ENCODE results near the gene ULK4.
"Not testable (repeated sequence)": the region's sequence is repeated elsewhere in the genome, so short reads cannot be mapped to it uniquely, and the experiment has no call there.

The ULK4 gene

DNA sequence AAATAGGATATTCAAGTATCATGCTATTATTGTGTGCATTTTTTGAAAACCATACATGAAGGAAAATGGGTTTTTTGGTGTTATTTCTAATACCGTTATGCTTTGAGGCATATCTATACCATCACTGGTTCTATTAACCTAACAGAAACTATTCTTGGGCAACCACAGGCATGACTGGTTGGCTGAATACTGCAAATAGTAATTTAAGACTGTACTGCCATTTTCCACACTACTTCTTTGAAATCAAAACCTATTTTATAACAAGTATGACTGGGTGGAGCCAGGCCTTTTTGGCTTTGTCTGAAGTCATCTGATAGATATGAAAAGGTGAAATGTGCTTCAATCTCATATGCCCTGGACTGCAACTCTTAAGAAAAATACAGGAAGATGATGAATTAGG lies 115.1 kb downstream of the ULK4 start:
- TF ChIP-seq EZH2phosphoT487 (IDR thresholded peaks at IDR 0.05; ENCODE audit: borderline replicate concordance) = no peak
- TF ChIP-seq, protein P1, sequence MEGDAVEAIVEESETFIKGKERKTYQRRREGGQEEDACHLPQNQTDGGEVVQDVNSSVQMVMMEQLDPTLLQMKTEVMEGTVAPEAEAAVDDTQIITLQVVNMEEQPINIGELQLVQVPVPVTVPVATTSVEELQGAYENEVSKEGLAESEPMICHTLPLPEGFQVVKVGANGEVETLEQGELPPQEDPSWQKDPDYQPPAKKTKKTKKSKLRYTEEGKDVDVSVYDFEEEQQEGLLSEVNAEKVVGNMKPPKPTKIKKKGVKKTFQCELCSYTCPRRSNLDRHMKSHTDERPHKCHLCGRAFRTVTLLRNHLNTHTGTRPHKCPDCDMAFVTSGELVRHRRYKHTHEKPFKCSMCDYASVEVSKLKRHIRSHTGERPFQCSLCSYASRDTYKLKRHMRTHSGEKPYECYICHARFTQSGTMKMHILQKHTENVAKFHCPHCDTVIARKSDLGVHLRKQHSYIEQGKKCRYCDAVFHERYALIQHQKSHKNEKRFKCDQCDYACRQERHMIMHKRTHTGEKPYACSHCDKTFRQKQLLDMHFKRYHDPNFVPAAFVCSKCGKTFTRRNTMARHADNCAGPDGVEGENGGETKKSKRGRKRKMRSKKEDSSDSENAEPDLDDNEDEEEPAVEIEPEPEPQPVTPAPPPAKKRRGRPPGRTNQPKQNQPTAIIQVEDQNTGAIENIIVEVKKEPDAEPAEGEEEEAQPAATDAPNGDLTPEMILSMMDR (conservative IDR thresholded peaks at IDR 0.05; ENCODE audit: low read length) = no peak

DNA sequence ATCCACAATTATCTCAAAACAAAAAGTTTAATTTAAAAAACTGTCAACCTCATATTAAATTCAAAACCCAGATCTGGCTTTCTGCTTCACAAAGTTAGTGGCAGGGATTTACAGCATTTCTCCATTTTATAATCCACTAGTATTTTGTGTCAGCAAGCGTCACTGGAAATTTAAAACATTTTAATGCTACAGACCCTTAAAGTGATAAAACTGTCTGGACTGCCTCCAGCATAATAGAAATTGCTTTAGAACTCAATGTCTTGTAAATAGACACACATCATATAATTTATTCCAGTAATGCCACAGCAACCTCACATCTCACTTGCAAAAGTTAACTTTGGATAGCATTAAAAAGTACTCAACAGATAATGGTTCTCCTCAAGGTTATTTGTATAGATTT lies 116.1 kb downstream of the ULK4 start:
- no peaks in the 10 kb centered on the region for H3K27me3 ChIP-seq (ENCODE audit: insufficient read depth, low read length, poor library complexity, severe bottlenecking)
- no peak overlapping the region for H2AFZ ChIP-seq (ENCODE audit: low read length)
- H3K36me3 ChIP-seq (ENCODE audit: insufficient read depth, low read length) = no peaks in the 10 kb centered on the region
- TF ChIP-seq, protein P1 (conservative IDR thresholded peaks at IDR 0.05; ENCODE audit: low read length) = no peak
- no peak for TF ChIP-seq EZH2phosphoT487 (IDR thresholded peaks at IDR 0.05; ENCODE audit: borderline replicate concordance)
- no peaks in the 10 kb centered on the region for H3F3A ChIP-seq (ENCODE audit: low read depth)
- no peaks in the 10 kb centered on the region for H3K79me2 ChIP-seq (ENCODE audit: insufficient read depth, low read length)
- H3K9me3 ChIP-seq (ENCODE audit: insufficient read depth, low read depth, low read length) = no peaks in the 10 kb centered on the region
- H4K20me1 ChIP-seq (ENCODE audit: insufficient read depth, low read length, poor library complexity, severe bottlenecking) = no peaks in the 10 kb centered on the region
- no peak overlapping the region for H3K4me2 ChIP-seq (ENCODE audit: low read depth, low read length, poor library complexity, severe bottlenecking)
- no peaks in the 10 kb centered on the region for H3K9me2 ChIP-seq (replicated peaks; ENCODE audit: low read depth, low read length)
- no peak overlapping the region for H3K4me3 ChIP-seq (ENCODE audit: low read length, poor library complexity, severe bottlenecking)
- H3K9ac ChIP-seq (ENCODE audit: low read depth, low read length, poor library complexity, severe bottlenecking) = no peak overlapping the region
- H3K4me1 ChIP-seq (ENCODE audit: insufficient read depth, low read length, poor library complexity, severe bottlenecking) = peaks cover 26% of the 10 kb centered on the region

More for the DNA sequence above, 115.1 kb downstream of the ULK4 start:
- Histone ChIP-seq H3K4me3 (ENCODE audit: low read length, poor library complexity, severe bottlenecking) (no peak overlapping the region), H3K27me3 (ENCODE audit: insufficient read depth, low read length, poor library complexity, severe bottlenecking) (no peaks in the 10 kb centered on the region), H3K4me1 (ENCODE audit: insufficient read depth, low read length, poor library complexity, severe bottlenecking) (peaks cover 26% of the 10 kb centered on the region), H4K20me1 (ENCODE audit: insufficient read depth, low read length, poor library complexity, severe bottlenecking) (no peaks in the 10 kb centered on the region), H3F3A (ENCODE audit: low read depth) (no peaks in the 10 kb centered on the region), H3K79me2 (ENCODE audit: insufficient read depth, low read length) (no peaks in the 10 kb centered on the region), H3K9me3 (ENCODE audit: insufficient read depth, low read depth, low read length) (no peaks in the 10 kb centered on the region), H3K36me3 (ENCODE audit: insufficient read depth, low read length) (no peaks in the 10 kb centered on the region), H3K9me2 (replicated peaks; ENCODE audit: low read depth, low read length) (no peaks in the 10 kb centered on the region), H2AFZ (ENCODE audit: low read length) (no peak overlapping the region), H3K4me2 (ENCODE audit: low read depth, low read length, poor library complexity, severe bottlenecking) (no peak overlapping the region), H3K9ac (ENCODE audit: low read depth, low read length, poor library complexity, severe bottlenecking) (no peak overlapping the region)

GRCh38 chr3:41844256-41844655 lies 117.6 kb downstream of the ULK4 start:
- not testable (repeated sequence) for H4K20me1 ChIP-seq (ENCODE audit: insufficient read depth, low read length, poor library complexity, severe bottlenecking); H2AFZ ChIP-seq (ENCODE audit: low read length); H3K9me3 ChIP-seq (ENCODE audit: insufficient read depth, low read depth, low read length); H3K79me2 ChIP-seq (ENCODE audit: insufficient read depth, low read length); H3K36me3 ChIP-seq (ENCODE audit: insufficient read depth, low read length); H3K4me2 ChIP-seq (ENCODE audit: low read depth, low read length, poor library complexity, severe bottlenecking); H3K4me3 ChIP-seq (ENCODE audit: low read length, poor library complexity, severe bottlenecking); H3K27me3 ChIP-seq (ENCODE audit: insufficient read depth, low read length, poor library complexity, severe bottlenecking); H3K9me2 ChIP-seq (replicated peaks; ENCODE audit: low read depth, low read length); H3K9ac ChIP-seq (ENCODE audit: low read depth, low read length, poor library complexity, severe bottlenecking); H3F3A ChIP-seq (ENCODE audit: low read depth)
- H3K4me1 ChIP-seq (ENCODE audit: insufficient read depth, low read length, poor library complexity, severe bottlenecking) = peaks cover 24% of the 10 kb centered on the region

DNA sequence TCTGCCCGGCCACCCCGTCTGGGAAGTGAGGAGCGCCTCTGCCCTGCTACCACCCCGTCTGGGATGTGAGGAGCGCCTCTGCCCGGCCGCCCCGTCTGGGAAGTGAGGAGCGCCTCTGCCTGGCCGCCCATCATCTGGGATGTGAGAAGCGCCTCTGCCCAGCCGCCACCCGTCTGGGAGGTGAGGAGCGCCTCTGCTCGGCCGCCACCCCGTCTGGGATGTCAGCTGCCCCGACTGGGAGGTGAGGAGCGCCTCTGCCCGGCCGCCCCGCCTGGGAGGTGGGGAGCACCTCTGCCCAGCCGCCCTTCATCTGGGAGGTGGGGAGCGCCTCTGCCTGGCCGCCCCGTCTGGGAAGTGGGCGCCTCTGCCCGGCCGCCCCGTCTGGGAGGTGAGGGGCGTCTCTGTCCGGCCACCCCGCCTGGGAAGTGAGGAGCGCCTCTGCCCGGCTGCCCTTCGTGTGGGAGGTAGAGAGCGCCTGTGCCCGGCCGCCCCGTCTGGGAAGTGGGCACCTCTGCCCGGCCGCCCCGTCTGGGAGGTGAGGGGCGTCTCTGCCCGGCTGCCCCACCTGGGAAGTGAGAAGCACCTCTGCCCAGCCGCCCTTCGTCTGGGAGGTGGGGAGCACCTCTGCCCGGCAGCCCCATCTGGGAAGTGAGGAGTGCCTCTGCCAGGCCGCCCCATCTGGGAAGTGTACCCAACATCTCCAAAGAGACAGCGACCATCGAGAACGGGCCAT lies 120.8 kb downstream of the ULK4 start:
- H3F3A ChIP-seq (ENCODE audit: low read depth); H3K4me1 ChIP-seq (ENCODE audit: insufficient read depth, low read length, poor library complexity, severe bottlenecking); H2AFZ ChIP-seq (ENCODE audit: low read length); H3K79me2 ChIP-seq (ENCODE audit: insufficient read depth, low read length); H4K20me1 ChIP-seq (ENCODE audit: insufficient read depth, low read length, poor library complexity, severe bottlenecking); H3K9ac ChIP-seq (ENCODE audit: low read depth, low read length, poor library complexity, severe bottlenecking); H3K9me3 ChIP-seq (ENCODE audit: insufficient read depth, low read depth, low read length); H3K36me3 ChIP-seq (ENCODE audit: insufficient read depth, low read length); H3K9me2 ChIP-seq (replicated peaks; ENCODE audit: low read depth, low read length); H3K4me3 ChIP-seq (ENCODE audit: low read length, poor library complexity, severe bottlenecking); H3K4me2 ChIP-seq (ENCODE audit: low read depth, low read length, poor library complexity, severe bottlenecking); H3K27me3 ChIP-seq (ENCODE audit: insufficient read depth, low read length, poor library complexity, severe bottlenecking): not testable (repeated sequence)
